Stimulated activated naive CD8-positive, alpha-beta T cell treated with anti-CD3 and anti-CD28 coated beads, Interleukin-15, Interleukin-2, amounts not matched to agents 100 ng/mL and 50 ng/mL, for 24 hours (primary cell): ENCODE data around the gene SLC16A10.
"Not testable (repeated sequence)": the region's sequence is repeated elsewhere in the genome, so short reads cannot be mapped to it uniquely, and the experiment has no call there.

Source experiments
- H3K27ac Mint-ChIP-seq: one replicate; pipeline ENCODE4 v1.8.0; 2021; ENCODE audit warnings: mild to moderate bottlenecking, mixed read lengths
- H3K27me3 Mint-ChIP-seq: one replicate; pipeline ENCODE4 v1.8.0; 2021; ENCODE audit warnings: mixed read lengths
- H3K36me3 Mint-ChIP-seq: one replicate; pipeline ENCODE4 v1.8.0; 2021; ENCODE audit warnings: low read depth, mixed read lengths
- H3K4me1 Mint-ChIP-seq: one replicate; pipeline ENCODE4 v1.8.0; 2021; ENCODE audit warnings: low read depth, mixed read lengths
- H3K4me3 Mint-ChIP-seq: one replicate; pipeline ENCODE4 v1.8.0; 2021; ENCODE audit warnings: mild to moderate bottlenecking, mixed read lengths
- H3K9me3 Mint-ChIP-seq: one replicate; pipeline ENCODE4 v1.8.0; 2021; ENCODE audit warnings: mixed read lengths

Gene SLC16A10

GRCh38 chr6:111176760-111177099 is 89.4 kb downstream of the SLC16A10 start:
- H3K4me1 Mint-ChIP-seq: peaks cover 28% of the 10 kb centered on the region
- H3K27me3 Mint-ChIP-seq: no peaks in the 10 kb centered on the region
- H3K27ac Mint-ChIP-seq: no peak overlapping the region
- peaks cover 6% of the 10 kb centered on the region for H3K36me3 Mint-ChIP-seq
- no peaks in the 10 kb centered on the region for H3K9me3 Mint-ChIP-seq
- H3K4me3 Mint-ChIP-seq: no peak overlapping the region

- Mint-ChIP-seq H3K9me3 (no peaks in the 10 kb centered on the region), H3K4me3 (no peak overlapping the region), H3K36me3 (peaks cover 6% of the 10 kb centered on the region), H3K4me1 (peaks cover 24% of the 10 kb centered on the region), H3K27ac (no peak overlapping the region), H3K27me3 (no peaks in the 10 kb centered on the region)
These were observed 89.8 kb downstream of the SLC16A10 start for GRCh38 chr6:111177131-111177530.

- Mint-ChIP-seq H3K9me3 (no peaks in the 10 kb centered on the region), H3K4me1 (peaks cover 9% of the 10 kb centered on the region), H3K36me3 (no peaks in the 10 kb centered on the region)
These were observed 96.6 kb downstream of the SLC16A10 start for GRCh38 chr6:111183702-111184517.

GRCh38 chr6:111184827-111185532 is 97.7 kb downstream of the SLC16A10 start:
- H3K4me3 Mint-ChIP-seq: no peak overlapping the region
- no peaks in the 10 kb centered on the region for H3K27me3 Mint-ChIP-seq
- H3K27ac Mint-ChIP-seq: no peak overlapping the region
- H3K36me3 Mint-ChIP-seq: no peaks in the 10 kb centered on the region
- peaks cover 9% of the 10 kb centered on the region for H3K4me1 Mint-ChIP-seq
- peaks cover 7% of the 10 kb centered on the region for H3K9me3 Mint-ChIP-seq

More at GRCh38 chr6:111183702-111184517, 96.6 kb downstream of the SLC16A10 start:
- H3K4me3 Mint-ChIP-seq: no peak overlapping the region
- no peak overlapping the region for H3K27ac Mint-ChIP-seq
- H3K27me3 Mint-ChIP-seq: no peaks in the 10 kb centered on the region

GRCh38 chr6:111185954-111186353 is 98.7 kb downstream of the SLC16A10 start:
- H3K27me3 Mint-ChIP-seq: no peaks in the 10 kb centered on the region
- H3K27ac Mint-ChIP-seq: no peak overlapping the region
- no peak overlapping the region for H3K4me3 Mint-ChIP-seq
- H3K9me3 Mint-ChIP-seq: peaks cover 8% of the 10 kb centered on the region
- peaks cover 9% of the 10 kb centered on the region for H3K4me1 Mint-ChIP-seq
- no peaks in the 10 kb centered on the region for H3K36me3 Mint-ChIP-seq

GRCh38 chr6:111187874-111188273 is 100.6 kb downstream of the SLC16A10 start:
- H3K9me3 Mint-ChIP-seq: peaks cover 11% of the 10 kb centered on the region
- H3K4me3 Mint-ChIP-seq: no peak overlapping the region
- H3K27ac Mint-ChIP-seq: no peak overlapping the region
- H3K27me3 Mint-ChIP-seq: no peaks in the 10 kb centered on the region
- H3K4me1 Mint-ChIP-seq: peaks cover 9% of the 10 kb centered on the region
- H3K36me3 Mint-ChIP-seq: no peaks in the 10 kb centered on the region

- H3K9me3 Mint-ChIP-seq: peaks cover 11% of the 10 kb centered on the region
- not testable (repeated sequence) for H3K27me3 Mint-ChIP-seq, H3K36me3 Mint-ChIP-seq, H3K4me3 Mint-ChIP-seq, H3K27ac Mint-ChIP-seq, H3K4me1 Mint-ChIP-seq
These were observed 102.4 kb downstream of the SLC16A10 start for GRCh38 chr6:111189666-111190210.

- Mint-ChIP-seq H3K4me3 (no peak overlapping the region), H3K36me3 (no peaks in the 10 kb centered on the region), H3K27ac (no peak overlapping the region), H3K27me3 (no peaks in the 10 kb centered on the region), H3K4me1 (no peaks in the 10 kb centered on the region), H3K9me3 (peaks cover 11% of the 10 kb centered on the region)
These were observed 103.3 kb downstream of the SLC16A10 start for GRCh38 chr6:111190637-111191036.

GRCh38 chr6:111191136-111191535 is 103.8 kb downstream of the SLC16A10 start:
- H3K9me3 Mint-ChIP-seq: peaks cover 11% of the 10 kb centered on the region
- H3K36me3 Mint-ChIP-seq, H3K4me1 Mint-ChIP-seq, H3K27ac Mint-ChIP-seq, H3K4me3 Mint-ChIP-seq, H3K27me3 Mint-ChIP-seq: not testable (repeated sequence)

GRCh38 chr6:111192911-111193555 is 105.7 kb downstream of the SLC16A10 start:
- no peaks in the 10 kb centered on the region for H3K36me3 Mint-ChIP-seq
- H3K4me3 Mint-ChIP-seq: no peak overlapping the region
- H3K27me3 Mint-ChIP-seq: no peaks in the 10 kb centered on the region
- H3K27ac Mint-ChIP-seq: no peak overlapping the region
- H3K4me1 Mint-ChIP-seq: no peaks in the 10 kb centered on the region
- H3K9me3 Mint-ChIP-seq: peaks cover 11% of the 10 kb centered on the region

GRCh38 chr6:111195656-111196055 is 108.4 kb downstream of the SLC16A10 start:
- H3K4me1 Mint-ChIP-seq: peaks cover 11% of the 10 kb centered on the region
- no peaks in the 10 kb centered on the region for H3K36me3 Mint-ChIP-seq
- no peaks in the 10 kb centered on the region for H3K27me3 Mint-ChIP-seq
- H3K27ac Mint-ChIP-seq: no peak overlapping the region
- no peak overlapping the region for H3K4me3 Mint-ChIP-seq
- H3K9me3 Mint-ChIP-seq: peaks cover 4% of the 10 kb centered on the region

- no peak overlapping the region for H3K4me3 Mint-ChIP-seq
- peaks cover 18% of the 10 kb centered on the region for H3K4me1 Mint-ChIP-seq
- H3K36me3 Mint-ChIP-seq: no peaks in the 10 kb centered on the region
- H3K27ac Mint-ChIP-seq: no peak overlapping the region
- no peaks in the 10 kb centered on the region for H3K27me3 Mint-ChIP-seq
- H3K9me3 Mint-ChIP-seq: no peaks in the 10 kb centered on the region
These were observed 111.5 kb downstream of the SLC16A10 start for GRCh38 chr6:111198841-111199240.

- H3K9me3 Mint-ChIP-seq: no peaks in the 10 kb centered on the region
- H3K4me3 Mint-ChIP-seq: no peak overlapping the region
- H3K27me3 Mint-ChIP-seq: no peaks in the 10 kb centered on the region
- no peaks in the 10 kb centered on the region for H3K36me3 Mint-ChIP-seq
- no peak overlapping the region for H3K27ac Mint-ChIP-seq
- peaks cover 18% of the 10 kb centered on the region for H3K4me1 Mint-ChIP-seq
These were observed 112.6 kb downstream of the SLC16A10 start for GRCh38 chr6:111199935-111200334.

GRCh38 chr6:111200350-111201243 is 113.3 kb downstream of the SLC16A10 start:
- no peaks in the 10 kb centered on the region for H3K36me3 Mint-ChIP-seq
- H3K4me3 Mint-ChIP-seq: no peak overlapping the region

More at GRCh38 chr6:111200350-111201243, 113.3 kb downstream of the SLC16A10 start:
- no peaks in the 10 kb centered on the region for H3K27me3 Mint-ChIP-seq
- H3K9me3 Mint-ChIP-seq: no peaks in the 10 kb centered on the region
- H3K27ac Mint-ChIP-seq: no peak overlapping the region
- H3K4me1 Mint-ChIP-seq: peaks cover 18% of the 10 kb centered on the region
